GM12878 (cell line): ENCODE results near the gene ZNF543. TPM values are rescaled to one million over a fixed set of nuclear protein-coding genes. Genes with fewer than 3 reads are reported as not detected.

Experiments
- BRCA1 ChIP-seq: IDR thresholded peaks from 2 replicates; pipeline ENCODE4 v1.6.1; 2011; ENCODE audit warnings: low read depth, low read length, improper control_type of control experiment
- CHD1 ChIP-seq: IDR thresholded peaks from 2 replicates; pipeline ENCODE4 v1.6.1; 2012; ENCODE audit warnings: low read depth, low read length, improper control_type of control experiment
- CTCF ChIP-seq, 3 experiments: IDR thresholded peaks in 2 of 3; conservative IDR thresholded peaks in 1 of 3; 2 replicates each; pipeline ENCODE4 v1.5.1; 2011; ENCODE audit warnings: low read depth in 3 of 3, low read length in 3 of 3, mild to moderate bottlenecking in 3 of 3, control low read depth in 2 of 3, moderate library complexity in 2 of 3, inconsistent platforms in 1 of 3, mixed read lengths in 1 of 3; ENCODE audit not compliant: control insufficient read depth in 2 of 3, insufficient read depth in 1 of 3; ENCODE audit errors: extremely low read depth in 1 of 3
- DPF2 ChIP-seq: fragments of 450-650 bp; IDR thresholded peaks from 2 replicates; pipeline ENCODE4 v1.6.1; 2017; ENCODE audit warnings: mild to moderate bottlenecking
- EED ChIP-seq: sonication (generic); IDR thresholded peaks from 2 replicates; pipeline ENCODE4 v1.6.1; 2016; ENCODE audit warnings: antibody characterized with exemption, low read depth
- ETV6 ChIP-seq, 2 experiments: fragments of 450-650 bp in 1 of 2; IDR thresholded peaks in 1 of 2; conservative IDR thresholded peaks in 1 of 2; 2 replicates each; pipeline ENCODE4 v1.6.1; 2014; ENCODE audit warnings: antibody characterized with exemption in 1 of 2, borderline replicate concordance in 1 of 2, low read depth in 1 of 2, mild to moderate bottlenecking in 1 of 2, moderate library complexity in 1 of 2
- FOS ChIP-seq: IDR thresholded peaks from 3 replicates; pipeline ENCODE4 v1.6.1; 2011; ENCODE audit warnings: borderline replicate concordance; ENCODE audit not compliant: insufficient read length; ENCODE audit errors: extremely low read depth
- FOXM1 ChIP-seq: IDR thresholded peaks from 2 replicates; pipeline ENCODE4 v1.6.1; 2012; ENCODE audit warnings: low read depth, mild to moderate bottlenecking, inconsistent platforms, low read length, moderate library complexity
- IKZF1 ChIP-seq: fragments of 450-650 bp; conservative IDR thresholded peaks from 2 replicates; pipeline ENCODE4 v1.6.1; 2017; ENCODE audit warnings: antibody characterized with exemption, mild to moderate bottlenecking
- JUND ChIP-seq: IDR thresholded peaks from 2 replicates; pipeline ENCODE4 v1.6.1; 2012; ENCODE audit warnings: low read depth, mild to moderate bottlenecking, low read length, improper control_type of control experiment, moderate library complexity
- KDM1A ChIP-seq: fragments of 200-600 bp; sonication (generic); IDR thresholded peaks from 2 replicates; pipeline ENCODE4 v1.6.1; 2016; ENCODE audit warnings: borderline replicate concordance
- NFXL1 ChIP-seq: fragments of 450-650 bp; IDR thresholded peaks from 2 replicates; pipeline ENCODE4 v1.6.1; 2017; ENCODE audit warnings: antibody characterized with exemption, mild to moderate bottlenecking, borderline replicate concordance
- PBX3 ChIP-seq: IDR thresholded peaks from 2 replicates; pipeline ENCODE4 v1.6.1; 2011; ENCODE audit warnings: mild to moderate bottlenecking, low read depth, low read length, moderate library complexity; ENCODE audit not compliant: insufficient replicate concordance
- POLR2A ChIP-seq: IDR thresholded peaks from 2 replicates; pipeline ENCODE4 v1.6.1; 2011; ENCODE audit warnings: low read depth, mild to moderate bottlenecking, low read length
- RAD21 ChIP-seq: IDR thresholded peaks from 2 replicates; pipeline ENCODE4 v1.6.1; 2011; ENCODE audit warnings: mild to moderate bottlenecking, low read depth, low read length, moderate library complexity; ENCODE audit not compliant: insufficient read depth
- RCOR1 ChIP-seq: conservative IDR thresholded peaks from 2 replicates; pipeline ENCODE4 v1.6.1; 2012; ENCODE audit warnings: low read depth, low read length, improper control_type of control experiment
- REST ChIP-seq: IDR thresholded peaks from 2 replicates; pipeline ENCODE4 v1.6.1; 2012; ENCODE audit warnings: mild to moderate bottlenecking, low read depth, low read length
- RFX5 ChIP-seq: IDR thresholded peaks from 2 replicates; pipeline ENCODE4 v1.6.1; 2011; ENCODE audit warnings: low read depth, low read length, improper control_type of control experiment
- SMAD5 ChIP-seq: IDR thresholded peaks from 2 replicates; pipeline ENCODE4 v1.6.1; 2016; ENCODE audit warnings: antibody characterized with exemption, low read depth
- SREBF1 ChIP-seq: IDR thresholded peaks from 2 replicates; pipeline ENCODE4 v1.6.1; 2012; ENCODE audit warnings: mild to moderate bottlenecking, low read length
- STAT1 ChIP-seq: fragments of 450-650 bp; conservative IDR thresholded peaks from 2 replicates; pipeline ENCODE4 v1.6.1; 2014; ENCODE audit warnings: antibody characterized with exemption, mild to moderate bottlenecking
- TCF3 ChIP-seq: IDR thresholded peaks from 2 replicates; pipeline ENCODE4 v1.6.1; 2012; ENCODE audit warnings: low read depth, mild to moderate bottlenecking, low read length, borderline replicate concordance; ENCODE audit not compliant: insufficient read depth
- polyA plus RNA-seq, 11 experiments: library from polyadenylated mRNA; depleted of rRNA in 4 of 11; unstranded in 6 of 11; stranded (reverse) in 5 of 11; fragments of >200 nt; fragmentation: Nextera tagmentation in 4 of 11; fragmentation: Illumina TruSeq in 1 of 11; extraction: Ambion mirVana in 4 of 11; extraction: Trizol in 1 of 11; gene quantifications; 1 replicate in 1 of 11; 2 replicates in 10 of 11; pipeline versions ENCODE4 v1.2.1 to v1.2.3, GENCODE V29; 2011 to 2016; ENCODE audit warnings: inconsistent platforms in 2 of 11, missing spikeins in 2 of 11, low read depth in 1 of 11
- total RNA-seq, 4 experiments: library from RNA; depleted of rRNA in 3 of 4; stranded (reverse); fragments of >200 nt in 3 of 4; fragmentation: Illumina TruSeq in 1 of 4; extraction: Trizol in 1 of 4; gene quantifications; 2 replicates each; pipeline versions ENCODE4 v1.2.1 to v1.2.3, GENCODE V29; 2013 to 2021

The ZNF543 gene
- total and polyA plus RNA-seq, 10 of the 15 experiments (the other 5 are each of a cell fraction or from before 2014, with no cell fraction given), result 0.53 to 9.0 (median 3.5) TPM

- TF ChIP-seq TCF3 (no peak), DPF2 (no peak), IKZF1 (peak; percentile 95), SMAD5 (0 out of 2 replicates have a peak, but pooled peaks have one; percentile 70), PBX3 (no peak), CTCF (IDR thresholded peaks at IDR 0.05 in 2 of 3, conservative IDR thresholded peaks at IDR 0.05 in 1 of 3; ENCODE audit: control insufficient read depth in 2 of 3, extremely low read depth in 1 of 3, insufficient read depth in 1 of 3, low read depth in 3 of 3, low read length in 3 of 3) (no peak), BRCA1 (peak; percentile 58), FOS (no peak), KDM1A (no peak), REST (0 out of 2 replicates have a peak, but pooled peaks have one; percentile 23), STAT1 (0 out of 2 replicates have a peak, but pooled peaks have one; percentile 68), POLR2A (peak; percentile 95), RAD21 (no peak), SREBF1 (peak; percentile 74), ETV6 (conservative IDR thresholded peaks at IDR 0.05 in 1 of 2, IDR thresholded peaks at IDR 0.05 in 1 of 2; ENCODE audit: borderline replicate concordance in 1 of 2, low read depth in 1 of 2) (no peak), NFXL1 (no peak), CHD1 (no peak), JUND (peak; percentile 92), FOXM1 (no peak), EED (no peak), RCOR1 (no peak), RFX5 (no peak)
Measured at GRCh38 chr19:57362997-57363687, 42.9 kb downstream of the ZNF543 start, which contains the start of the genes TRAPPC2B and ZNF547 (continued).
